ENCODE data around the gene CDK18.

DNA sequence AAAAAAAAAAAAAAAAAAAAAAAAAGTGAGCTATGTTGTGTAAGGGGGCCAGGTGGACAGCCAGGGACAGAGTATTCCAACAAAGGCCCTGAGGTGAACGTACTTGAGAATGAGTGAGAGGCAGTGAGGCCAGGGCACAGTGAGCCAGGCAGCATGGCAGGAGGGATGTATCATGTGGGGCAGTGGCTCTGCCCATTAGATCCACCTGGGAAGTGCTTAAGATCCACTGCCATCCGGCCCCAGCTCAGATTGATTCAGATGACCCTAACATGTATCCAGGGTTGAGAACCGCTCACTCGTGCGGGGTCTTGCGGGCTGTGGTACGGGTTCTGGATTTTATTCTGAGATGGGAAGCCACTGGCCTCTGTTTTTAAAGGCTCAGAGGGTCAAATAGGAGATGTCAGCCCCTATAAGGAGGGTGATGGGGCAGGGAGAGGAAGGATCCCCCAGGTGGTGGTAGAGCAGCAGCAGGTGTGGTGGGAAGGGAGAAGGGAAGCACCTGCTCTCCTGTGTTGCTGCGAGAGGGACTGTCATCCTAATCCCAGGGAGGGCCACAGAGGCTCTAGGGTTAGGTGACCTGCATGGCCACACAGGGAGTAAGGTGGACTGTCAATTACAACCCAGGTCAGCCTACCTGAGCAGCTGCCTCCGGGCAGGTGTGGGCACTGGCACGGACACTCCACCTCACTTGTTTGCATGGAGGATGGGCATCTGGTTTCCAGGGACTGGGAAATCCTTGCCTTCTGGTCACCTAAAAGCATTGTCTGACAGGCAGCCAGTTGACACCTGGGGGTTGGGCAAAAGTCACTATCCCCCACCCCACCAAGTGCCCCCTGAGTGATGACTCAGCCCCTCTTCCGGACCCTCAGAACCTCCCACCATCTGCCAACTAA is 31.6 kb downstream of the CDK18 start:
- TF ChIP-seq EZH2 (IDR thresholded peaks at IDR 0.05): no peak
- TF ChIP-seq POLR2AphosphoS5 (IDR thresholded peaks at IDR 0.05; ENCODE audit: borderline replicate concordance, low read depth, low read length): no peak
